Calu3 (cell line): ENCODE measurements around the gene KCNH2. TPM values are rescaled to one million over a fixed set of nuclear protein-coding genes. Genes with fewer than 3 reads are reported as not detected.

Experiments used
- BruUV-seq: library from RNA; stranded (reverse); fragments of 400-500 nt; replicated peaks from 2 replicates; lab custom pipeline; 2021; lab: Mats Ljungman, UMichigan
- CTCF ChIA-PET: fragments of 300-600 bp; sonication (Branson Sonifier 250); formaldehyde crosslinking; loops from one replicate; lab custom pipeline; 2022; ENCODE audit warnings: antibody characterized with exemption; lab: Charles Lee
- DNase-seq: peaks from one replicate; pipeline ENCODE4 v3.0.0; 2022
- H3K27ac Mint-ChIP-seq: one replicate; pipeline ENCODE4 v1.8.0; 2022; ENCODE audit warnings: mixed read lengths; ENCODE audit not compliant: unreplicated experiment
- H3K27me3 Mint-ChIP-seq: one replicate; pipeline ENCODE4 v1.8.0; 2022; ENCODE audit warnings: mixed read lengths; ENCODE audit not compliant: unreplicated experiment
- H3K36me3 Mint-ChIP-seq: one replicate; pipeline ENCODE4 v1.8.0; 2022; ENCODE audit warnings: mild to moderate bottlenecking, moderate library complexity, mixed read lengths; ENCODE audit not compliant: insufficient read depth, unreplicated experiment
- H3K4me1 Mint-ChIP-seq: one replicate; pipeline ENCODE4 v1.8.0; 2022; ENCODE audit warnings: mild to moderate bottlenecking, low read depth, mixed read lengths; ENCODE audit not compliant: unreplicated experiment
- H3K4me3 Mint-ChIP-seq: one replicate; pipeline ENCODE4 v1.8.0; 2022; ENCODE audit warnings: mild to moderate bottlenecking, low read depth, moderate library complexity, mixed read lengths; ENCODE audit not compliant: unreplicated experiment
- H3K9me3 Mint-ChIP-seq: one replicate; pipeline ENCODE4 v1.8.0; 2022; ENCODE audit warnings: low read depth, mixed read lengths; ENCODE audit not compliant: unreplicated experiment
- intact Hi-C: fragments of 100-400 bp; cut with micrococcal nuclease; formaldehyde crosslinking; loops from one replicate; pipeline ENCODE4 v1.10.0; 2022; ENCODE audit not compliant: unreplicated experiment
- total RNA-seq: library from RNA; stranded (reverse); gene quantifications from 2 replicates; pipeline ENCODE4 v1.2.3, GENCODE V29; 2022
- TF ChIP-seq, protein P1 (sequence below): fragments of 200-600 bp; IDR thresholded peaks from one replicate; pipeline ENCODE4 v1.8.0; 2022; ENCODE audit warnings: antibody characterized with exemption; ENCODE audit not compliant: unreplicated experiment

Gene KCNH2
- total RNA-seq, 1 experiment from 2014 or later, result 0.45 TPM

DNA sequence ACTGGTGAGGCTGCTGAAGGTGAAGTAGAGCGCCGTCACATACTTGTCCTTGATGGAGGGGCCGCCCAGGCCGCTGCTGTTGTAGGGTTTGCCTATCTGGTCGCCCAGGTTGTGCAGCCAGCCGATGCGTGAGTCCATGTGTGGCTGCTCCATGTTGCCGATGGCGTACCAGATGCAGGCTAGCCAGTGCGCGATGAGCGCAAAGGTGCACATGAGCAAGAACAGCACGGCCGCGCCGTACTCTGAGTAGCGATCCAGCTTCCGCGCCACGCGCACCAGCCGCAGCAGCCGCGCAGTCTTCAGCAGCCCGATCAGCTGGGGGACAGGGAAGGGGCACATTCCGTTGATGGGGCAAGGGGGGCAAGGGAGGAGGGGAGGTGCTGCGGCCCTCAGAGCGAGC lies 26.6 kb downstream of the KCNH2 start:
- no TSS peak for BruUV-seq
- CTCF ChIA-PET, result no interaction called here
- Mint-ChIP-seq H3K27ac (no peak overlapping the region), H3K9me3 (no peaks in the 10 kb centered on the region), H3K4me1 (no peaks in the 10 kb centered on the region), H3K4me3 (no peak overlapping the region), H3K27me3 (peaks cover 95% of the 10 kb centered on the region), H3K36me3 (no peaks in the 10 kb centered on the region)
- intact Hi-C loops, result no loop called here
- TF ChIP-seq, protein P1, sequence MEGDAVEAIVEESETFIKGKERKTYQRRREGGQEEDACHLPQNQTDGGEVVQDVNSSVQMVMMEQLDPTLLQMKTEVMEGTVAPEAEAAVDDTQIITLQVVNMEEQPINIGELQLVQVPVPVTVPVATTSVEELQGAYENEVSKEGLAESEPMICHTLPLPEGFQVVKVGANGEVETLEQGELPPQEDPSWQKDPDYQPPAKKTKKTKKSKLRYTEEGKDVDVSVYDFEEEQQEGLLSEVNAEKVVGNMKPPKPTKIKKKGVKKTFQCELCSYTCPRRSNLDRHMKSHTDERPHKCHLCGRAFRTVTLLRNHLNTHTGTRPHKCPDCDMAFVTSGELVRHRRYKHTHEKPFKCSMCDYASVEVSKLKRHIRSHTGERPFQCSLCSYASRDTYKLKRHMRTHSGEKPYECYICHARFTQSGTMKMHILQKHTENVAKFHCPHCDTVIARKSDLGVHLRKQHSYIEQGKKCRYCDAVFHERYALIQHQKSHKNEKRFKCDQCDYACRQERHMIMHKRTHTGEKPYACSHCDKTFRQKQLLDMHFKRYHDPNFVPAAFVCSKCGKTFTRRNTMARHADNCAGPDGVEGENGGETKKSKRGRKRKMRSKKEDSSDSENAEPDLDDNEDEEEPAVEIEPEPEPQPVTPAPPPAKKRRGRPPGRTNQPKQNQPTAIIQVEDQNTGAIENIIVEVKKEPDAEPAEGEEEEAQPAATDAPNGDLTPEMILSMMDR, result no peak
- no peak for DNase-seq

DNA sequence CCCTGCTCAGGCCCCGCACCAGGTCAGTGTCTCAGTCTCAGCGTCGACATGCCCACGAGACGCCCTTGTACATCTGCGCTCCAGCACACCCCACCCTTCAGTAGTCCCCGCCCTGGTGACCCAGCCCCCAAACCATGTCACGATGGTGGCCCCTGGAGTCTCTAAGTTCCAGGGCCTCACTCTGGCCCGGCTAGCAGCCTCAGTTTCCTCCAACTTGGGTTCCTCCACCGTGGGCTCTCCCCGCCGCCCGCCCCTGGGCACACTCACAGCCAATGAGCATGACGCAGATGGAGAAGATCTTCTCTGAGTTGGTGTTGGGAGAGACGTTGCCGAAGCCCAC lies 27.0 kb downstream of the KCNH2 start:
- H3K4me3 Mint-ChIP-seq, result no peak overlapping the region
- CTCF ChIA-PET, result no interaction called here
- no peaks in the 10 kb centered on the region for H3K36me3 Mint-ChIP-seq
- no TSS peak for BruUV-seq
- H3K9me3 Mint-ChIP-seq, result no peaks in the 10 kb centered on the region
- H3K27me3 Mint-ChIP-seq, result peaks cover 95% of the 10 kb centered on the region
- no peaks in the 10 kb centered on the region for H3K4me1 Mint-ChIP-seq
- no peak for DNase-seq
- no peak overlapping the region for H3K27ac Mint-ChIP-seq
- TF ChIP-seq, protein P1, result no peak
- intact Hi-C loops, result no loop called here

DNA sequence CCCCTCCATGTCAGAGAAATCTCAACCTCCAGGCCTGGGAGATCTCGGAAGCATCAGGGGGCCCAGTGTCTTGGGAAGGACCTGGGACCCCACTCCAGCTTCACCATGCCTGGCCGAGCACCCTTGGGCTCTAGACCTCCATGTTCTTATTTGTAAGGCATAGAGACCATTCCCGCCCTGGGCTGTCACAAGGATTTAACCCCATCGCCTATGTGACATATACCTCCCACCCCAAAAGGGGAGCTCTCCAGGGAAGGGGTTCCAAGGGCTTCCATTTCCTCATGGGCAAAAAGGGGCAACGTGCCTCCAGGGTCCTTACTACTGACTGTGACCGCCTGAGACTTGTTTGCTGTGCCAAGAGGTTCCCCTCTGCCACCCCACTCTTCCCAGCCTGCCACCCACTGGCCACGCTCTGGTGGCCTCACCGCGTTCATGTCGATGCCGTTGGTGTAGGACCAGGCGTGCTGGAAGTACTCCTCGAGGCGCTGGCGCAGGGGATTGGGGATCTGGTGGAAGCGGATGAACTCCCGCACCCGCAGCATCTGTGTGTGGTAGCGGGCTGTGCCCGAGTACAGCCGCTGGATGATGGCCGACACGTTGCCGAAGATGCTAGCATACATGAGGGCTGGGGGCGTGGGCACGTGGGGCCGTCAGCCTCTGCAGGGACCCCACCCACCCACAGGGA lies 27.5 kb downstream of the KCNH2 start:
- DNase-seq, result no peak
- H3K9me3 Mint-ChIP-seq, result no peaks in the 10 kb centered on the region
- H3K36me3 Mint-ChIP-seq, result no peaks in the 10 kb centered on the region
- TF ChIP-seq, protein P1, result no peak
- CTCF ChIA-PET, result interaction anchor here (0.6 kb wide), 1 partner anchor 309 kb away, joined by 3 read pairs; no protein-coding TSS in a partner anchor
- BruUV-seq, result no TSS peak
- H3K4me1 Mint-ChIP-seq, result no peaks in the 10 kb centered on the region
- no peak overlapping the region for H3K27ac Mint-ChIP-seq
- no peak overlapping the region for H3K4me3 Mint-ChIP-seq
- peaks cover 95% of the 10 kb centered on the region for H3K27me3 Mint-ChIP-seq
- intact Hi-C loops, result no loop called here

DNA sequence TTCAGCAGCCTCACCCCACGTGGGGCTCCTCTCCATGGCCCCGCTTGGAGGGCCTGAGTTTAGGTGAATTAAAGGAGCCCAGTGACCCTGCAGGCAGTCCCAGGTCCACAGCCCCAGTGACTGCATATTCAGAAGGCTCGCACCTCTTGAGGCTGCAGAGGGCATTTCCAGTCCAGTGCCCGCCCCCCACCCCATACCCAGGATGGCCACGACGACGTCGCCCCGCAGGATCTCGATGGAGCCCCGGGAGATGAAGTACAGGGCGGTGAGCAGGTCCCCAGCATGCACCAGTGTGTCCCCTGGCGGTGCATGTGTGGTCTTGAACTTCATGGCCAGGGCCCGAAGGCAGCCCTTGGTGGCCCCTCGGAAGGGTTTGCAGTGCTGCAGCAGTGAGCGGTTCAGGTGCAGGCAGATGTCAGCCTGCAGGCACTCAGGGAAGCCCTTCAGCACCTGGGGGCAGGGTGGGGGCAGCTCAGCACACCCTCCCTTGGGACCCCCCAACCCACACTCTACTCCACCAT lies 28.1 kb downstream of the KCNH2 start:
- Mint-ChIP-seq H3K4me3 (no peak overlapping the region), H3K36me3 (no peaks in the 10 kb centered on the region), H3K9me3 (no peaks in the 10 kb centered on the region), H3K27ac (no peak overlapping the region), H3K27me3 (peaks cover 95% of the 10 kb centered on the region), H3K4me1 (no peaks in the 10 kb centered on the region)
- TF ChIP-seq, protein P1, result no peak
- BruUV-seq, result no TSS peak
- intact Hi-C loops, result no loop called here
- DNase-seq, result no peak
- CTCF ChIA-PET, result interaction anchor here (0.6 kb wide), 1 partner anchor 309 kb away, joined by 3 read pairs; no protein-coding TSS in a partner anchor
